Stromal cell of bone marrow (primary cell): ENCODE data around the gene SLC37A1.

Source experiments
- DNase-seq: peaks from one replicate; pipeline ENCODE4 v3.0.0-alpha.2; 2012; ENCODE audit warnings: low read depth

SLC37A1 gene

DNA sequence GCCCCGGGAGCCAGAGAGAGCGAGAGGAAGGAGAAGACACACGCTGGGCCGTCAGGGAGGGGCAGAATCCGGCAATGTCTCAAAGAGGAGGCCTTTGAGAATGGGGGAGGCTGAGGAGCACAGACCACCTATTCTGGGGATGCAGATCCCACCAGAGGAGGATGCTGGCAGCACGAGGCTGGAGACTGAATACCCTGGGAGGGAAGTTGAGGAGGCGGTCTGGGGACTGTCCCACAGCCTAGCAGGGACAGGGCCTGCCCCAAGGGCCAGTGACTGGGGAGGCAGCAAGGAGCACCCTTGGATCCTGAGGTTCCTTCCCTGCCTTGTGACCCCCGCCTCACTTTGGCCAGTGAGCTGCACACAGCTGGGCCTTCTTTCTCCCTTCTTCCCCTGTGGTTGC lies 49.2 kb downstream of the SLC37A1 start:
- no peak for DNase-seq

DNA sequence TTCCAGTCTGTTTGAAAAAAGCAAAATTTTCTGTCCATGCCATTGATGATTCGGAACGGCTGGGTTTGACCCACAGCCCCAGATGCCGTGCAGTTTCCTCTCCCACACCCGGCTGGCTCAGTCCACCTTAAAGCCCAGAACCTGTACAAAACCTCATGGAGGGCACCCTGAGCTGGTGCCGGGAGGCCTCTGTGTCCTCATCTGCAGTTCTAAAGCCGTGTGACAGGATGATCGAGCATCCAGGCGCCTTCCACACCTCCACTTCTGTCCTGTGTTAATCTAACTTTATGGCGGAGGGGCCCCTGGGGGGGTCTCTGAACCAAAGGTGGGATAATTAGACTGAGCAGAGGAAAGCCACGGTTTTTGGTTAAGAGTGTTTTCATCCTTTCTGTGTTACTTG lies 49.6 kb downstream of the SLC37A1 start:
- no peak for DNase-seq

DNA sequence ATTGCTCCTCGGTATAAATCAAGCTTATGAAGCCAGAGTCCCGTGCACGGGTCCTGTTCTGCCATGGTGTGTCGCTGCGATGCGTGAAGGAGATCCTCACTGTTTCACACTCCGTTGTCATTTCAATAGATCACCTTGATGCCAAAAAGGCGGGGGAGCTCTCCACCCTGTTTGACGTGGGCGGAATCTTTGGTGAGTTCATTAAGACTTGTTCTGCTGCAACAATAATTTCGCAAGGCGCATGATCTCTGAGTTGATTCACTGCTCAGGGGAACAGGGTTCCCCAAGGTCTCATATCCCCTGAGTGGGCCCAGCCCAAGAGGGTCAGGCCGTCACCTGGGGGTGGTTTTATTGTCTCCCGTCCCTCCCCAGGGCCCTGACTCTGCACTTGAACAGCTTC lies 50.0 kb downstream of the SLC37A1 start:
- DNase-seq: no peak

DNA sequence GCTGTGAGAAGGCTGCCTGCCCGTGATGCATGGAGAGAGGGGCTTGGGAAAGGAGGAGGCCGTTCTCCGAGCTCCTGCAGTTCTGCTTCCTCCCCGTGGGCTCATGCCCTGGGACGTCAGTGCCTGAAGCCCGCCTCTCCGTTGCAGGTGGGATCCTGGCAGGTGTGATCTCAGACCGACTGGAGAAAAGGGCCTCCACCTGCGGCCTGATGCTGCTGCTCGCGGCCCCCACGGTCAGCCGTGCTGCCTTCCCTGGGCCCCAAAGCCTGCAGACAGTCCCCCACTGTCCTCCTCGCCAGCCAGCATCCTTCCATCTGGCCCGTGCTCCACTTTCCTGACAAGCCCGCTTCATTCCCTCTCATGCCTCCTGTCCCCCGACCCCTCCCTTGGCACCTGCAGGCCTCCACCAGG lies 50.9 kb downstream of the SLC37A1 start:
- no peak for DNase-seq

DNA sequence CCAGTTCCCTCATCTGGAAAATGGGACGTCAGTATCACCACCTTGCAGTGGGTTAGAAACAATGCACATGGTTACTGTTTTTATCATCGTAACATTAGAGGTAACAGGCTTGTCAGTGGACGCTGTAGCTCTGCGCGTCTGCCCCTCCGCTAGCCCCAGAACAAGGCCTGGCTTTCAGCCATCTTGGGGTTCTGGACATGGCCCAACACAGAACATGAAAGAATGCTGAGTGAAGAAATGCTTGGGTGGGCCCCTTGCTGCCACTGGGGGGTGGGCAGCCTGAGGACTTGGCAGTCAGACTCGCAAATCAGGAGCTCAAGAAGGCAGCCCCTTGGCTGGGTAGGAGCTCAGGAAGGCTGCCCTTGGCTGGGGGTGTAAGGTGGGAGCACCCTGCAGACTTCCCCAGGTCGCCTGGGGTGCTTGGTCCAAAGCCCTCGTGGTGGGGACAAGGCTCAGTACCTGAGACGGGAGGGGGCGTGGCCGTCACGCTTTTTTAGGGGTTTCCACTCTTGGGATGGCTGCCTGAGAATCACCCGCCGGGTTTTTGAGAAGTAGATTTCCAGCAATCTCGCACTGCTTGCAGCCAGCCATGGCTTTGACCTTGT lies 51.7 kb downstream of the SLC37A1 start:
- DNase-seq: no peak

DNA sequence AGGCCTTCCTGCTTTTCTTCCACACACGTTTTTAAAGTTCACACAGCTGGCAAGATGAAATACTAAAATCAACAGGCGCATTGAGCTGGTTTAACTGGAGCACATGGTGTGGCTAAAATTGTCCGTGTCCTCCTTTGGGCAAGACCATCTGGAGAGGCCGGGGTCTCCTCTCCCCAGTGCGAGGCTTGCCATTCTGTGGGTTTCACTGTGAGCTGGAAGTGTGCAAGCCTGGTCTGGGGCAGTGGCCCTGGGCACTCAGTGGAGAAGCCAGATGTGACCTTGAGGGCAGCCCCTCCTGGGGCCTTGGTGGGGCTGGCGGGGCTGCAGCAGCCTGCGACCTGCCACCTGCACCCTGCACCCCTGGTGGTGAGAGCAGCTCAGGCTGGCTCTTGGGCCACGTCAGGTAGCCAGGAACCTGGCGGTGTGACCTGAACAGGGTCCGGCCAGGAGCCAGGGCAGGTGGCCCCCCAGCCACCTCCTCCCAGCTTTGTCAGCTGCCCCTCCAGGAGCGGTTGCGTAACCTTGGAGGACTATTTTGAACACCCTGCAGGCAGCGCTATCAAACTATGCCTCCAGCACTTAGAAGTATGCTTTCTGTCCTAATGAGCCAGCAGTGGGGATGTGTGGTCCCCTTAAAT lies 52.4 kb downstream of the SLC37A1 start:
- DNase-seq: no peak

DNA sequence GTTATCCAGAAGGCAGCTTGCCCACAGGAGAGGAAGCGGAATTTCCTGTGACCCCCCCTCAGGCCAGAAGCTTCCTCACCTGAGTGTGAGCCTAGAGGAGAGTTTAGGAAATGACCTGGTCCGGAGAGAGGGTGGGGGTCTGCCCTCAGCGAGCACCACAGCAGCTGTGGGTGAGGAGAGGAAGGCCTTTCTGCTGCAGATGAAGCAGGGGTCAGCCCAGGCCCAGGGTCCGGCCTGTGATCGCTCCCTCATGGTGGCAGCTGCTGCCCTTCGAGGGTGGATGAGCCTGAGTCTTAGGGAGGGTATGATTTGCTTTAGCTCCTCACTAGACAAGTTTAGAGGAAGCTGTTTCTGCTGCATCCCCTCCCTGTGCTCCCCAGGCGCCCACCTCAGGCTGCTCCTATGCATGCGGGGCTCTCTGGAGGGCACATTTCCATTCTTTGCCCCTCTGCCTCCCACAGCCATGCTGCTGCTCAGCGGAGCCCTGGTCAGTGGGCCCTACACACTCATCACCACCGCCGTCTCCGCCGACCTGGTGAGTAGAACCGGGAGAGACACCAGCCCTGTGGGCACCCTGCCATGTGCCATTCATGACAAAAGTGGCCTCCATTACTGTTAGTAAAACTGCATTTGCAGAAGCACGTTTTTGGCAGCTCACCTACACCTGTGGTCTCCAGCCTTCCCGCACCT lies 53.0 kb downstream of the SLC37A1 start:
- no peak for DNase-seq

DNA sequence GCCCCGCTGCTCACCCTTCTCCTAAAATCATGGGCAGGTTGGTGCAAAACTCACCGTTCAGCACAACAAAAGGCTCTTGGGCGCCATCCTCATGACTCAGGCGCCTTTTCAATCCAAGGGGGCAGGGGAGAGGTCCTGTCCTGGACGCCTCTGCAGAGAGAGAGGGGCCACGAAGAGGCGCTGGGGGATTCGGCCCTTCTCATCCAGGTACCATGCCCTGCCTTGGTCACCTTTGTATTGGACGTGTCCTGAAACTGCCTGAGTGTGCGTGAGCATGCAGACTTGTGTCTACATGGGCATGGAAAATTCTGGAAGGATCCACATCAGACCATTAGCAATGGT lies 53.5 kb downstream of the SLC37A1 start:
- no peak for DNase-seq

DNA sequence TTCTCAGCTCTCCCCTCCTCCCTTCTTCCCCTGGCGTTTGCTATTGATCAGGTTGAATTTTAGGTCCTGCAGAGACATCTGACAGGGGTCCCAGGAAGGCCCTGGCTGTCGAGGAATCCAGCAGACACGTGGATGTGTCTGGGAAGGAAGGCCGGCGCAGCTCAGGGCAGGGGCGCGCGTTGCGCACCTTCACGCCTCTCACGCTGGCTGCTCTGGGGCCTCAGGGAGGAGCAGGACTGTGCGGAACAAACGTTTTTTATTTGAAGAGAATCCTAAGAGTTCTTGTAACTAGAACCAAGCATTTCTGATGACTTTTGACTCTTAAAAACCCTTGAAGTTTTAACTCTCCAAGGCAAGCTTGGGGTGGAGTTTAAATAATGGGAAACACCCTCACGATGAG lies 54.2 kb downstream of the SLC37A1 start:
- no peak for DNase-seq

DNA sequence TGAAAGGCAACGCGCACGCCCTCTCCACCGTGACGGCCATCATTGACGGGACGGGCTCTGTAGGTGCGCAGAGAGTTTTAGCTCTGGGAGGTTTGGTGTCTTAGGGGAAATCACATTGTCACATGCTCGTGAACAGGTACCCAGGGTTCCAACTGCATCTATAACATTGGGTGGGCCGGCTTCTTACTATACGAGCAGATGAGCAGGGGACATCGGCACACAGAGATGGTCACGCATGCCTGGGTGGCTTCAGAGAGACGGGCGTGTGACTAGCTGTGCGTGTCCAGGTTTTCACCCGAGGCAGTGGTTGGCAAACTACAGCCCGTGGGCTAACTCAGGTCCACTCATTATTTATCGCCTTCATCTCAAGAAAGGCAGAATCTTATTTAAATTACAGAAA lies 54.7 kb downstream of the SLC37A1 start:
- DNase-seq: no peak

DNA sequence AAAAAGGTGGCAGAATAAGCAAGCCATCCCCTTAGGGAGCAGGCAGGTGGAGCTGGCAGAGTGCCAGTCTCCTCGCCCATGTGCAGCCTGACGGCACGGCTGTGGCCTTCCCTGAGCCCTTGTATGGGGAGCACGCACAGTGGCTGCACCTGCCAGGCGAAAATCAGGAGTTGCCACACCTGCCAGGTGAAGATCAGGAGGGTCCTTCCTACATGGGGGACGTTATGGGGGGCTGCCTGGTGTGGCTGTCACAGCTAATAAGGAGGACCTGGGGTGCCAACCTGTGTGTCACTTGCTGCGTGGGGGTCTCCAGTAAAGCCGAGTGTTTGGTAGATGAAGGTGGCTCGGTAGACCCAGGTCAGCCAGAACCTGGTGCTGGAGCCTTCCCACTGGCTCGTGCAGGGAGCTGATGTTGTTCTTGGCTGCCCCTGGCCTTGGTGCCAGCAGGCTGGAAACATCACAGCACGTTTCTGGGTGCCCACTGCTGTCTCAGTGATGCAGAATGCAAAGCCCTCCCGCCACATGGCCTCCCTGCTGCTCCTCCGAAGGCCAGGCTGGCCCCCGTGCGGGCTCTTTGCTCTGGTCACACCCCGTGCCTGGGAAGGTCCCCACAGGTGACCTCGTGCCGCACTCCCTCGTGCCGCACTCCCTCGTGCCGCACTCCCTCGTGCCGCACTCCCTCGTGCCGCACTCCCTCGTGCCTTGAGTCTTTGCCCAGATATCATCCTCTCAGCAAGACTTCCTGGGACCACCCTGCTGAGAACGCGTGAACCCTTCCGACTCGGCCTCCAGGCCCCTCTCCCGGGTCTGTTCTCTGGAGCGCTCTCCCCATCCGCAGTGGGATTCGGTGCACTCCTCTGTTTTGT lies 55.4 kb downstream of the SLC37A1 start:
- DNase-seq: no peak

DNA sequence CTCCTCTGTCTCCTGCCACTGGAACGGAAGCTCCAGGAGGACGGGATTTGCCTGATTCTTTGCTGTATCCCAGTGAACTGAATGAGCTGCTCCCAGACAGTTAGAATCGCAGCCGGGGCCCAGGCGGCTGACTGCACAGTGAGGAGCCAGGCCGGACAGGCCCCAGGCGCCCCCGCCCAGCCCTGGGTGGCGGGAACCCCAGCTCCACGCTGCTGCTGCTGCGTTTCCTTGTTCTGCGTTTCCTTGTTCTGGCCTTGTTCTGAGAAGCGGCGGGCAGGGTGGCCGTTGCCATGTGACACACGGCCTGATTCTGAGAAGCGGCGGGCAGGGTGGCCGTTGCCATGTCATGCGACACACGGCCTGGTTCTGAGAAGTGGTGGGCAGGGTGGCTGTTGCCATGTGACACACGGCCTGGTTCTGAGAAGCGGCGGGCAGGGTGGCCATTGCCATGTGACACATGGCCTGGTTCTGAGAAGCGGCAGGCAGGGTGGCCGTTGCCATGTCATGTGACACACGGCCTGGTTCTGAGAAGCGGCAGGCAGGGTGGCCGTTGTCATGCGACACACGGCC lies 56.2 kb downstream of the SLC37A1 start:
- DNase-seq: no peak

DNA sequence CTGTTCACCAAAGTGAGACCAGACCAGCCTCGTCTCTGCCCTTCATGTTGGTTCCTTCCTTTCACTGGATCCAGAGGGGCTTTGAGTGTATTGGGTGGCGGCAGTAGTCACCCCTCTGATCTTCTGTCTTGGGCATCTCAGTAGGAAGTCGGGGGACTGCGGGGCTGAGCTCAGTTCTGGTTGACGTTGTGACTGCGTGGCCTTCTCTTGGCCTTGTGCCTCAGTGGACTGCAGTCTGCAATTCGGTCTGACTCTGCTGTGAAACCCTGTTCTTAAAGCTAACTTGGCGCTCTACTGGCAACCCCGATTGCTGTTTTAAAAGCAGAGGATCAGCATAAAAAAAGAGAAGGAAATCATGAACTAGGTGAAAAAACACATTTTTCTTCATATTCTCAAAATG lies 56.7 kb downstream of the SLC37A1 start:
- no peak for DNase-seq

DNA sequence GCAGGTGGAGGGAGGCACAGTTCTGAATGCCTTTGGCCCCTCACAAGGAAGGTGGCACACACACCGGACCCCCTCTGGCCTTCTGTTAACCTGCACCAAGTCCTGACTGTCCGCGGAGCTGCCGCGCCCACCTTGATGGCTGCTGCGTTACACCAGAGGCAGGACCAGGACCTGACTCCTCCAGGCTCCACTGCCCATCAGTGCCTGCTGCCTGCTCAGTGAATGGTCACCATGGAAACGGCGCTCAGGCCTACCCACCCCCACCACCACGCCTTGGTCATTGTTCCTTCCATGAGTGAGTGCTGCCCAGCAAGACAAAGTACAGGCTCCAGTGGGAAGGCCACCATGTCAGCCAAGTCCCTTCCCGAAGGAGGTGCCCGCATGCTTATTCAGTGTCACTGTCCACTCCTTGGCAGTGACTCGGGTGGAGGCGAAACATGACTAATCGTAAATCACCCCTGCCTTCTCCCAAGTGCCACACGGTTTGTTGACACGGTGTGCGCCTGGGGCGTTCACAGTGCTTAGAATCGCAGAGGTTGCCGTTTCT lies 57.3 kb downstream of the SLC37A1 start:
- no peak for DNase-seq

DNA sequence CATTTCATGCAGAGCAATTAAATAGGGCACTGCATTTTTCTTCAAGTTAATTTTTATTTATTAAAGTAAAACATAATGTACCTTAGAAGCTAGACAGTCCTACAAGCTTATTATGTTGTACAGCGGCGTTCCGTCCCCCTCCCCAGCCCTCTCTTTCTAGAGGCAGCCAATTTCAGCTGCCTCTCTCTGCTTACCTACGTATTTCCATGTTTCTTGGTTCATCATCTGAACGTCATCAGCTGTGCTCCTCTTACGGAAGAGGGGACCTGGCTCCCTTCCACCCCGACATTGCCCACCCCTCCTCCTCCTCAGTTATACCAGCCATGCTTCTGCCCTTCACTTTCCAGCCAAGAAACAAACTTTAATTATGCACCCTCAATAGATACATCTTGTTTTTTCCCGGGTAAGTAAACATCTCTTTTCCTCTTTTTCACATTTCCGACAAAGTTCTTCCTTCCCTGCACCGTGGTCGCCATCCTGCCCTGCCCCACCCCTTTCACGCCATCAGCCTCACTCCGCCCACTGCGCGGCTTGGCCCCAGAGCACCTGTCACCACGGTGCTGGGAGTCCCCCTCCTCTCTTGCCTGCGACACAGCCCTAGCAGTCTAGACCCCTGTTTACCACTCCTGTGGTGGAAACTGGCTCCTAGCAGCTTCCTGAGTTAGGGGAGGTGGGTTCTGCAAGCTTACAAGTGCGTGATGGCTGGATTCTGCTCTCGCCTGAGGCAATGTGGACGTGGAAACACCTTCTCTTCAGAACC lies 57.9 kb downstream of the SLC37A1 start:
- no peak for DNase-seq

DNA sequence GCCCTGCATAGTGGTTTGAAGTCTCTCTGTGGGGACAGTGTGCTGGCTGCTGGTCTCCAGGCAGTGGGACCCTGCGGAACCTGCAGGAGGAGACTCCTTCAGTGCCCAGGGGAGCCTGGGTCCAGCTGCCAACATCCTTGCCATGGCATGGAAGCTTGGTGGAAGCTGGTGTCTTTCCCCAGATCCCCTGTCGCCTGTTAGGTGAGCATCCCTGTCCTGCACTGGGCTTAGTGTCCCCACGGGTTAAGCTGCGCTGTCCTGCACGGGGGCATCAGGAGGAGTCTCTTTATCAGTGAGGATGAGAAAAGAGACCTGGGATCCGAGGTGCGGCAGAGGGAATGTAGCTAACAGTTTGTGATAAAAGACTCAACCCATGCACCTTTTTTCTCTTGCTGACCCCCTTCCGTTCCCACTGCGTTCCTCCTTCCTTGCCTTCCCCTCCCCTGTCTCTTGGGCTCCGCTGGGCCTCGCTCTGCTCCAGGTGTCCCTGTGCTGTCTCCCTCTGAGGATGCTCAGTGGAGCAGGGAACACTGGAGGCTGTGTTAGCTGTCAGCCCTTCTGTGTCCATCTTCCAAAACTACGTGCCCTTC lies 59.3 kb downstream of the SLC37A1 start:
- DNase-seq: no peak

DNA sequence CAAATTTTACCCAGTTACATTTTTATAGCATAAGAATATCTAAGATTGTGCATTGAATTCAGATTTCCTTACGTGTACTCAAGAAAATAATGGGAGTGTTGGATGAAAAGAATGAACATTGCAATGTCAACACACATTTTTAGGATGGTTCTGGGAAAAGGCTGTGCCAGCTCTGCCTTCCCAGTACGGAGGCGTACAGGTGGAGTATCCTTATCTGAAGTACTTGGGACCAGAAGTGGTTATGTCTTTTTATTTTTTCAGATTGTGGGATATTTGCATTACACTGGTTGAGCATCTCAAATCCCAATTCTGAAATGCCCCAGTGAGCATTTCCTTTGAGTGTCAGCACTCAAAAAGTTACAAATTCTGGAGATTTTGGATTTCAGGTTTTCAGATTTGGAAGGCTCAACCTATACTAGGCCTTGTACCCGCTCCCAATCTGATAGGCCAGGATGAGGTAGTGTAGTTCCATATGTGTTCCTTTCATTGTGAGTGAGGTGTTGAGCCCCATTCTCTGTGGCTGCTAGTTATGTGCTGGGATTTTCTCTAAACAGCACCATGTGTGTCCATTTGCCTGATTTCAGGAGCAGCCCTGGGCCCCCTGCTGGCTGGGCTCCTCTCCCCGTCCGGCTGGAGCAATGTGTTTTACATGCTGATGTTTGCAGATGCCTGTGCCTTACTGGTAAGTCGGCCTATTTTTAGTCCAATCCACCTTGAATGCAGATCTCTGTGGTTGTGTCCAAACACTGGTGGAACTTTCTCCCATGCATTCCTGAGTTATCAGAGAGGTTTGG lies 60.8 kb downstream of the SLC37A1 start:
- DNase-seq: no peak

DNA sequence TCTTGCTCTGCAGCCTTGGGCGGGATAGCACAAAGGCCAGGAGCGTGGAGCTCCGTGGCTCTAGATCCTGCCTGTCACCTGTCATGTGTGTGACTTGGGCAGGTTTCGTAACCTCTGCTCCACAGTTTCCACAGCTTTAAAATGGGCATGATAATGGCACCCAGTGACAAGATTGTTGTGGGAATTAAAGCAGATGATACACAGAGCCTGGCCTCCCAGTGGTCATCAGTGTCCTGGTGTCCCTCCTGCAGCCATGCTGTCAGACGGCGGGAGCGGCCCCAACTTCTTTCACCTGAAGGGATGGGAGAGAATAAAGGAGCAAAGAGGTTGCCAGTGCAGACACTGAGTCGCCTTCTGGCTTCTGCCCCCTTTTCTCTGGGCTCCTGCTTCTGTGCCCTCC lies 61.5 kb downstream of the SLC37A1 start:
- no peak for DNase-seq

DNA sequence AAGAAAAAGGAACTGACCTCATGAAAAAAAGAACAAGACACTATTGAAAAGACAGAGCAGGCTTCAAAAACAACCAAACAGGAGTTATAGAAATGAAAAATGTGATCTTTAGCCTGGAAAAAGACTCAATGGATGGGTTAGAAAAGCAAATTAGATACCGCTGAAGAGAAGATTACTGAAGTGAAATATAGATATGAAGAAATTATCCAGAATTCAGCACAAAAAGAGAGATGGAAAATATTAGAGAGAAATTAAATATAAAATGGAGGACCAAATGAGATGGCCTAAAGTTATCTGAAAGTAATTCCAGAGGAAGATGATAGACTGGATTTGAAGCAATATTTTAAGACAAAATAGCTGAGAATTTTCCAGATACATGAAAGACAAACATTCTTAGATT lies 63.0 kb downstream of the SLC37A1 start:
- DNase-seq: no peak

DNA sequence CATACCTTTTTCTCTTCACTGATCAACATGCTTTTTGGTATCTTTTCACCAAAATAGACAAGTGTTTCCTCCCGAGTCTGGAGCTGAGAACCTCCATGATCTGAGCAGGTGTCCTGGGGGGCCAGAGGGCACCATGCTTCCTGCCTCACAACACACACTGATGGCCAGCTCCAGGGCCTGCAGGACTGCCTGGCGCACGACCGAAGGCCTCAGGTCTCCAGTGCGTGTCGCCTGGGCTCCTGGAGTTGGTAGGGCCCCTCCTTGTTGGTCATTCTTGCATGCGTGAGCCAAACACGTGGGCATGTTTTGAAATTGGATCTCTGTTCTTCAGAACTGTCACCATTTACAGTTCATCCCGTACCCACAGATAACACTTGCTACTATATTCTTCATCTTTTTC lies 64.4 kb downstream of the SLC37A1 start:
- no peak for DNase-seq
